T-cell (primary cell): ENCODE measurements around the gene DPP6. TPM values are rescaled to one million over a fixed set of nuclear protein-coding genes. Genes with fewer than 3 reads are reported as not detected.

Experiments
- ATAC-seq, 4 experiments: fragments of 200-7000 bp in 3 of 4; fragments of 150-1000 bp in 1 of 4; cut with Tn5 transposase; replicated peaks in 1 of 4; 1 replicate in 3 of 4; 2 replicates in 1 of 4; pipeline ENCODE4 v1.10.0; 2021; ENCODE audit warnings: moderate library complexity in 3 of 4, mild to moderate bottlenecking in 2 of 4, moderate number of reproducible peaks in 1 of 4
- CTCF ChIA-PET, 2 donors: fragments of 300-600 bp; sonication (Branson Sonifier 250); formaldehyde crosslinking; loops; one replicate each; lab custom pipeline; 2022; ENCODE audit warnings: antibody characterized with exemption in 2 of 2; lab: Charles Lee
- POLR2A ChIA-PET, 2 donors: fragments of 300-600 bp; sonication (Branson Sonifier 250); formaldehyde crosslinking; loops; one replicate each; lab custom pipeline; 2022; ENCODE audit warnings: antibody characterized with exemption in 2 of 2; lab: Charles Lee
- DNase-seq, 35 experiments: peaks; one replicate each; pipeline versions ENCODE4 v3.0.0 to v3.0.0-alpha.2; 2013 to 2023
- H3K27ac ChIP-seq: one replicate; pipeline ENCODE4 v1.5.1; 2013; ENCODE audit warnings: low read length
- H3K27me3 ChIP-seq, 2 experiments: replicated peaks in 1 of 2; 1 replicate in 1 of 2; 2 replicates in 1 of 2; pipeline versions ENCODE4 v1.6.1 to v1.7.0; 2013; ENCODE audit warnings: low read length in 1 of 2, mixed read lengths in 1 of 2; ENCODE audit not compliant: control insufficient read depth in 2 of 2, insufficient read depth in 2 of 2; ENCODE audit errors: extremely low read depth in 1 of 2
- H3K36me3 ChIP-seq, 2 donors: 1 replicate in 1 of 2; 2 replicates in 1 of 2; pipeline versions ENCODE4 v1.6.1 to v1.7.0; 2013; ENCODE audit warnings: low read length in 1 of 2; ENCODE audit not compliant: control insufficient read depth in 2 of 2, insufficient read depth in 1 of 2; ENCODE audit errors: extremely low read depth in 1 of 2
- H3K4me1 ChIP-seq, 2 experiments: 1 replicate in 1 of 2; 2 replicates in 1 of 2; pipeline versions ENCODE4 v1.6.1 to v1.7.0; 2013; ENCODE audit warnings: low read length in 2 of 2, mixed read lengths in 1 of 2; ENCODE audit not compliant: insufficient read depth in 2 of 2, control insufficient read depth in 1 of 2; ENCODE audit errors: extremely low read depth in 1 of 2
- H3K4me3 ChIP-seq, 2 donors: 1 replicate in 1 of 2; 2 replicates in 1 of 2; pipeline versions ENCODE4 v1.5.1 to v1.7.0; 2013; ENCODE audit warnings: mild to moderate bottlenecking in 2 of 2, low read length in 1 of 2, moderate library complexity in 1 of 2; ENCODE audit not compliant: control insufficient read depth in 1 of 2; ENCODE audit errors: extremely low read depth in 1 of 2
- H3K9me3 ChIP-seq: 2 replicates; pipeline ENCODE4 v1.7.0; 2013
- H3K27ac Mint-ChIP-seq, 2 donors: one replicate each; pipeline ENCODE4 v1.8.0; 2020 to 2021; ENCODE audit warnings: mild to moderate bottlenecking in 2 of 2, mixed read lengths in 2 of 2
- H3K27me3 Mint-ChIP-seq, 2 donors: one replicate each; pipeline ENCODE4 v1.8.0; 2021 to 2022; ENCODE audit warnings: mixed read lengths in 2 of 2
- H3K36me3 Mint-ChIP-seq: one replicate; pipeline ENCODE4 v1.8.0; 2021; ENCODE audit warnings: mixed read lengths
- H3K4me1 Mint-ChIP-seq, 3 donors: one replicate each; pipeline ENCODE4 v1.8.0; 2020 to 2022; ENCODE audit warnings: mixed read lengths in 3 of 3, mild to moderate bottlenecking in 1 of 3
- H3K4me3 Mint-ChIP-seq, 3 donors: one replicate each; pipeline ENCODE4 v1.8.0; 2020 to 2022; ENCODE audit warnings: mild to moderate bottlenecking in 3 of 3, mixed read lengths in 3 of 3, moderate library complexity in 3 of 3
- H3K9me3 Mint-ChIP-seq, 3 donors: one replicate each; pipeline ENCODE4 v1.8.0; 2020 to 2022; ENCODE audit warnings: mixed read lengths in 3 of 3
- WGBS: methylation state at CpG from one replicate; pipeline ENCODE4 v1.1.5; 2013; ENCODE audit warnings: missing lambda C conversion rate; ENCODE audit not compliant: insufficient coverage; 5-methylcytosine and 5-hydroxymethylcytosine counted together
- total RNA-seq, 35 experiments: library from RNA in 6 of 35; stranded (reverse) in 6 of 35; fragments of 120-200 nt in 1 of 35; gene quantifications; one replicate each; pipeline versions ENCODE4 v1.2.1 to v1.2.4 and lab custom pipeline; 2013 to 2026

Gene DPP6
- total RNA-seq, 5 donors from 2014 or later (not counting 1 experiment from before 2014, with no cell fraction given), result not detected

DNA sequence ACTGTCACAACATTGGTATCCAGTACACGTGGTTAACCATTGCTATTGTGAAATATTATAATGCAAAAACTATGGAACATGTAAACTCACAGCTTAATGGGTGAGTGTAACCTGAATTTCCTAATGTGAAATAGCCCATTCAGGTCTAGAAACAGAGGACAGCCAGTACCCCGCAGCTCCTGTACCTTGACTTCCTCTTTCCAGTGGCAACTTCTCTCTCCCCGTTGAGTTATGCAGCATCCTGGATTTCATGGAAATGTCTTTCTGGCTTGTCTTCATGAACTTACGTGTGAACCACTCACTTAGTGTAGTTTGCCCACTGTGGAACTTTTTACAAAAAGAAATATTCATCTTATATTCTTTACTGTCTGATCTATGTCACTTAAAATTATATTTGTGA, 384.4 kb downstream of the DPP6 start:
- Histone ChIP-seq H3K4me3 (no peak overlapping the region), H3K36me3 (no peaks in the 10 kb centered on the region), H3K27me3 (no peaks in the 10 kb centered on the region), H3K4me1 (no peaks in the 10 kb centered on the region), H3K9me3 (no peaks in the 10 kb centered on the region), H3K27ac (no peak overlapping the region)
- H3K36me3 Mint-ChIP-seq, result no peaks in the 10 kb centered on the region
- ChIA-PET POLR2A (no interaction called here), CTCF (no interaction called here)
- no peak for DNase-seq
- peaks cover 0 to 3% of the 10 kb centered on the region in 2 donors for H3K27me3 Mint-ChIP-seq
- WGBS, result 31% methylated on average over 2 of the region's 4 CpGs
- H3K9me3 Mint-ChIP-seq, result peaks cover 0 to 16% (median 7%) of the 10 kb centered on the region in 3 donors
- no peak overlapping the region for H3K4me3 Mint-ChIP-seq
- ATAC-seq, result no peak
- H3K4me1 Mint-ChIP-seq, result no peaks in the 10 kb centered on the region
- H3K27ac Mint-ChIP-seq, result no peak overlapping the region

- no peaks in the 10 kb centered on the region for H3K4me1 Mint-ChIP-seq
- no peak overlapping the region for H3K27ac Mint-ChIP-seq
- no peaks in the 10 kb centered on the region for H3K9me3 ChIP-seq
- H3K36me3 ChIP-seq, result no peaks in the 10 kb centered on the region
- CTCF ChIA-PET, result no interaction called here
- H3K27me3 Mint-ChIP-seq, result peaks cover 0 to 3% of the 10 kb centered on the region in 2 donors
- POLR2A ChIA-PET, result no interaction called here
- no peak for ATAC-seq
- no peak for DNase-seq
- no CpG with 5 or more reads among the region's 2 CpGs for WGBS
- peaks cover 0 to 12% (median 7%) of the 10 kb centered on the region in 3 donors for H3K9me3 Mint-ChIP-seq
- no peak overlapping the region for H3K4me3 ChIP-seq
- H3K36me3 Mint-ChIP-seq, result no peaks in the 10 kb centered on the region
- no peaks in the 10 kb centered on the region for H3K4me1 ChIP-seq
- no peaks in the 10 kb centered on the region for H3K27me3 ChIP-seq
- H3K27ac ChIP-seq, result no peak overlapping the region
- no peak overlapping the region for H3K4me3 Mint-ChIP-seq
Measured at GRCh38 chr7:154437234-154437633, 385.0 kb downstream of the DPP6 start.

DNA sequence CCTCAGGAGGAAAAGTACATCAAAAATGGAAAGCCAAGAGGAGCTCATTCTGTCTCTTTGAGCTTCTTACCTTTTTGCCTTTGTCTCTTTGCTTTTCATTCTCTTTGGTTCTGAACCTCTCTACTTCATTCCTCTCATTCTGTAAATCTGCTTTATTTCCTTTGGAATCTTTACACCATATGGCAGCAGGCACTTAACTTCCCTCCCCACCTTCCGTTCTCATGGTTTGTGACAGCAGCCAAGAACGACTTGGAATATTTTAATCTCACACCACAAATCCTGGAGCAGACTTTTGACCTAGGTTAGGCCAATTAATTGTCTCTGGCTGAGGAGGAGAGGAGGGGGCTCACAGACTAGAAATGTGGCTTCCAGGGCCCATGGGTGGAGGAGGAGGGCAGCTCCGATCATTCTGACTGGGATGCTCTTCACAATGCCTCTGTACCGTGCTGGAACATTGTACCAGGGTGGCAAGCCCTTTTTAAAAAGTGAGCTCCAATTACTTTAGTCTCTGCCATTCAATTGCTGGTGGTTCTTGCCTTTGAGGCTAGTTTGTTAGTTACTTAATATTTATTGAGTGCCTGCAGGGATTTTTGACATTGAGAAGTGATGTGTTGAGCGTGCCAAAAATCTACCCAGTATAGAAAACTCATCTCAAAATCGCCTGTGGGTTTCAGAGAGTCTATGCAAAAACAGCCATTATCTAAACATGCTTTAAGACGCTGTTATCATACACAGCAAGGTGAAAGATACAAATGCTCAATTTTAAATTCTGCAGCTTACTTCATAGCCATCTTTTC, 386.6 kb downstream of the DPP6 start:
- DNase-seq (no peak), ATAC-seq (no peak)
- no peaks in the 10 kb centered on the region for H3K36me3 ChIP-seq
- H3K9me3 ChIP-seq, result no peaks in the 10 kb centered on the region
- WGBS, result 83% methylated on average over 1 of the region's 7 CpGs
- Mint-ChIP-seq H3K4me1 (no peaks in the 10 kb centered on the region), H3K36me3 (no peaks in the 10 kb centered on the region), H3K27me3 (peaks cover 0 to 3% of the 10 kb centered on the region in 2 donors), H3K4me3 (no peak overlapping the region), H3K9me3 (peaks cover 0 to 24% (median 9%) of the 10 kb centered on the region in 3 donors), H3K27ac (no peak overlapping the region)
- H3K4me3 ChIP-seq, result no peak overlapping the region
- H3K27me3 ChIP-seq, result no peaks in the 10 kb centered on the region
- POLR2A ChIA-PET, result no interaction called here
- CTCF ChIA-PET, result interaction anchor here in 1 of 2 donors (1.0 kb wide), 1 partner anchor 608 kb away, joined by 4 read pairs; no protein-coding TSS in a partner anchor
- H3K27ac ChIP-seq, result no peak overlapping the region
- H3K4me1 ChIP-seq, result no peaks in the 10 kb centered on the region

DNA sequence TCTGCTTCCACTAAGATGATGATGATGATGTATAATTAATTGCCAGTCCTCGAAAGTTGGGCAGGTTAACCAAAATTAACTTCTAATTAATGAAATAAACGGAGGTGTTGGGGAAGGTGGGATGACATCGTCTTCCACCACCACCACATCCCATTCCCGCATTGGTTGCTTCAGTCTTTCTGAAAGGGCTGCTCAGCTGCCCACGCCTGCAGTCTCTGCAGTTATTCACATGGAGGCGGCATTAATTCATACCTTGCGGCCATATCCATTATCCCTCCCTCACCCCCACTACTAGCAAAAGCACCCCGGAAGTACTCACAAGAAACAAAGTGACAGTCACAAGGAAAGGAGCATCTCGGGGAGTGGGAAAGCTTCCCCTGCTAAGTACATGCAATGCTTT, 387.9 kb downstream of the DPP6 start:
- Mint-ChIP-seq H3K36me3 (no peaks in the 10 kb centered on the region), H3K27me3 (peaks cover 0 to under 1% of the 10 kb centered on the region in 2 donors), H3K4me3 (no peak overlapping the region), H3K9me3 (peaks cover 0 to 18% (median 5%) of the 10 kb centered on the region in 3 donors), H3K4me1 (no peaks in the 10 kb centered on the region), H3K27ac (no peak overlapping the region)
- Histone ChIP-seq H3K27ac (no peak overlapping the region), H3K27me3 (no peaks in the 10 kb centered on the region), H3K36me3 (no peaks in the 10 kb centered on the region), H3K9me3 (no peaks in the 10 kb centered on the region), H3K4me1 (no peaks in the 10 kb centered on the region), H3K4me3 (no peak overlapping the region)
- WGBS, result 78% methylated on average over 6 of the region's 9 CpGs
- no peak for ATAC-seq
- POLR2A ChIA-PET, result no interaction called here
- DNase-seq, result no peak
- CTCF ChIA-PET, result interaction anchor here in 1 of 2 donors (1.0 kb wide), 1 partner anchor 609 kb away, joined by 4 read pairs; no protein-coding TSS in a partner anchor

GRCh38 chr7:154440651-154441050, 388.5 kb downstream of the DPP6 start:
- ATAC-seq, result no peak
- H3K36me3 ChIP-seq, result no peaks in the 10 kb centered on the region
- no peak for DNase-seq
- H3K27ac ChIP-seq, result no peak overlapping the region
- ChIA-PET POLR2A (no interaction called here), CTCF (no interaction called here)
- H3K36me3 Mint-ChIP-seq, result no peaks in the 10 kb centered on the region
- H3K9me3 ChIP-seq, result no peaks in the 10 kb centered on the region
- H3K4me1 Mint-ChIP-seq, result no peaks in the 10 kb centered on the region
- H3K27ac Mint-ChIP-seq, result no peak overlapping the region
- peaks cover 0 to 22% (median 8%) of the 10 kb centered on the region in 3 donors for H3K9me3 Mint-ChIP-seq
- no peaks in the 10 kb centered on the region for H3K27me3 Mint-ChIP-seq
- 80% methylated on average over 1 of the region's 5 CpGs for WGBS
- no peak overlapping the region for H3K4me3 ChIP-seq
- H3K4me3 Mint-ChIP-seq, result no peak overlapping the region
- no peaks in the 10 kb centered on the region for H3K27me3 ChIP-seq
- H3K4me1 ChIP-seq, result no peaks in the 10 kb centered on the region

DNA sequence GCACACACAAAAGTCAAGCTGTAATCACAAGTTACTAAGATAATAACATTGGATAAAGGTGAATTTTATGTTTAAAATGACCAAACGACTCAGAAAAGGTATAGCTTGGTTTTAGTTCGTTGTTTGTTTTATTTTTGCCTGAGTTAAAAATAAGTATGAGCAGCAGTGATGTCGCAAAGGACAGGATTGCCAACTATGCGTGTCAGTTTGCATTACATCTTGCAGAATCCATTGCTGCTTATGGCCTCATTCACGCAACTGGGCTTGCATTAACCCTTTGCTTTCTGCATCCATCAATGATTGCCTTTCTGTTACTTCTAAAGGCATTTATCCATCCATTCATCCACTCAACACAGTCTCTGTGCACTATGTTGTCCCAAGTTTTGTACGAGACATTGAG, 389.6 kb downstream of the DPP6 start:
- H3K4me1 Mint-ChIP-seq, result no peaks in the 10 kb centered on the region
- Histone ChIP-seq H3K27me3 (no peaks in the 10 kb centered on the region), H3K4me1 (no peaks in the 10 kb centered on the region), H3K36me3 (no peaks in the 10 kb centered on the region), H3K9me3 (no peaks in the 10 kb centered on the region), H3K27ac (no peak overlapping the region), H3K4me3 (no peak overlapping the region)
- H3K27ac Mint-ChIP-seq, result no peak overlapping the region
- H3K4me3 Mint-ChIP-seq, result no peak overlapping the region
- POLR2A ChIA-PET, result no interaction called here
- 49% methylated on average over 4 of the region's 6 CpGs for WGBS
- CTCF ChIA-PET, result no interaction called here
- peaks cover 2 to 25% (median 14%) of the 10 kb centered on the region in 3 donors for H3K9me3 Mint-ChIP-seq
- DNase-seq, result no peak
- ATAC-seq, result no peak
- H3K27me3 Mint-ChIP-seq, result no peaks in the 10 kb centered on the region
- H3K36me3 Mint-ChIP-seq, result no peaks in the 10 kb centered on the region
